GM13977 (cell line): ENCODE measurements around the gene GPR183.
A peak's percentile ranks its signal among the peaks of the same experiment; 100 is the strongest.

Experiments used
- DNase-seq: peaks from one replicate; pipeline ENCODE4 v3.0.0; 2012; ENCODE audit warnings: low spot score
- CTCF ChIP-seq: IDR thresholded peaks from 2 replicates; pipeline ENCODE4 v1.5.1; 2012; ENCODE audit warnings: mild to moderate bottlenecking, control low read depth; ENCODE audit not compliant: insufficient read depth; ENCODE audit errors: extremely low read depth, missing control alignments
- in situ Hi-C: fragments of 300-500 bp; cut with MboI; formaldehyde crosslinking; loops from one replicate; pipeline ENCODE4 v1.12.0; 2022; ENCODE audit warnings: low sequenced_read_pairs, low pct_unique_long_range_greater_than_20kb, mixed read lengths, inconsistent platforms; ENCODE audit not compliant: unreplicated experiment

GPR183 gene

GRCh38 chr13:99285432-99286182 is 21.6 kb downstream of the GPR183 start:
- in situ Hi-C loops = loop anchor here (25.0 kb wide), 1 partner anchor 102 kb away; no protein-coding TSS in a partner anchor
- no peak for TF ChIP-seq CTCF

GRCh38 chr13:99282264-99283231 is 24.7 kb downstream of the GPR183 start:
- no peak for TF ChIP-seq CTCF
- in situ Hi-C loops = loop anchor here (25.0 kb wide), 1 partner anchor 105 kb away; no protein-coding TSS in a partner anchor
- DNase-seq = no peak

More at GRCh38 chr13:99285432-99286182, 21.6 kb downstream of the GPR183 start:
- DNase-seq = no peak

GRCh38 chr13:99281811-99282263 is 25.4 kb downstream of the GPR183 start:
- no peak for TF ChIP-seq CTCF
- in situ Hi-C loops = loop anchor here (25.0 kb wide), 1 partner anchor 105 kb away; no protein-coding TSS in a partner anchor
- peak; percentile 17 for DNase-seq

- DNase-seq = no peak
- in situ Hi-C loops = loop anchor here (25.0 kb wide), 1 partner anchor 107 kb away; no protein-coding TSS in a partner anchor
- TF ChIP-seq CTCF = no peak
These were observed 27.0 kb downstream of the GPR183 start for GRCh38 chr13:99280166-99280565.

- no peak for TF ChIP-seq CTCF
- in situ Hi-C loops = loop anchor here (25.0 kb wide), 1 partner anchor 108 kb away; no protein-coding TSS in a partner anchor
- no peak for DNase-seq
These were observed 27.6 kb downstream of the GPR183 start for GRCh38 chr13:99279637-99280036.

GRCh38 chr13:99278843-99279242 is 28.4 kb downstream of the GPR183 start:
- in situ Hi-C loops = loop anchor here (25.0 kb wide), 1 partner anchor 108 kb away; no protein-coding TSS in a partner anchor
- no peak for TF ChIP-seq CTCF
- no peak for DNase-seq
